SK-N-SH (cell line): ENCODE results near the gene C16orf74. TPM values are rescaled to one million over a fixed set of nuclear protein-coding genes. Genes with fewer than 3 reads are reported as not detected.
A peak's percentile ranks its signal among the peaks of the same experiment; 100 is the strongest.

Experiments used
- CTCF ChIA-PET: fragments of 300-600, 350-600 bp; formaldehyde crosslinking; extraction: SDS; loops from one replicate; lab custom pipeline; 2021; lab: Yijun Ruan, JAX
- POLR2A ChIA-PET: fragments of 350-600 bp; sonication (Branson Sonifier 250); formaldehyde crosslinking; extraction: SDS; loops from one replicate; lab custom pipeline; 2020; ENCODE audit warnings: antibody characterized with exemption, inconsistent platforms; lab: Yijun Ruan, JAX
- DNase-seq: peaks from one replicate; pipeline ENCODE4 v3.0.0; 2012
- H2AFZ ChIP-seq: fragments of 200-600 bp; sonication (generic); 2 replicates; pipeline ENCODE4 v1.8.1; 2016; ENCODE audit warnings: antibody characterized with exemption, mild to moderate bottlenecking, low read depth
- H3F3A ChIP-seq: fragments of 200-600 bp; sonication (generic); replicated peaks from 2 replicates; pipeline ENCODE3; 2016; ENCODE audit warnings: antibody characterized with exemption, mild to moderate bottlenecking; ENCODE audit not compliant: insufficient read depth
- H3K27ac ChIP-seq, 2 experiments: fragments of 200-500 bp in 1 of 2; fragments of 200-600 bp in 1 of 2; sonication (Bioruptor generic) in 1 of 2; sonication (generic), shearing (Covaris generic) in 1 of 2; 2 replicates each; pipeline versions ENCODE4 v1.5.1 to v1.6.1; 2014 to 2016; ENCODE audit warnings: low read depth in 2 of 2, inconsistent platforms in 1 of 2, low read length in 1 of 2, mild to moderate bottlenecking in 1 of 2, mixed read lengths in 1 of 2
- H3K27me3 ChIP-seq: fragments of 200-600 bp; sonication (generic), shearing (Covaris generic); 2 replicates; pipeline ENCODE4 v1.6.1; 2016; ENCODE audit warnings: mixed run types; ENCODE audit not compliant: insufficient read depth
- H3K36me3 ChIP-seq, 2 experiments: fragments of 200-500 bp in 1 of 2; fragments of 200-600 bp in 1 of 2; sonication (Bioruptor generic) in 1 of 2; sonication (generic) in 1 of 2; replicated peaks in 1 of 2; 2 replicates each; pipeline versions ENCODE3 to v1.5.1; 2014 to 2016; ENCODE audit warnings: low read length in 1 of 2, mild to moderate bottlenecking in 1 of 2; ENCODE audit not compliant: insufficient read depth in 2 of 2, control insufficient read depth in 1 of 2
- H3K4me1 ChIP-seq, 2 experiments: fragments of 200-500 bp in 1 of 2; fragments of 200-600 bp in 1 of 2; sonication (Bioruptor generic) in 1 of 2; sonication (generic), shearing (Covaris generic) in 1 of 2; 2 replicates each; pipeline versions ENCODE4 v1.5.1 to v1.6.1; 2014 to 2016; ENCODE audit warnings: low read depth in 1 of 2, low read length in 1 of 2, mixed run types in 1 of 2; ENCODE audit not compliant: insufficient read depth in 2 of 2, control insufficient read depth in 1 of 2
- H3K4me2 ChIP-seq: fragments of 200-600 bp; sonication (generic), shearing (Covaris generic); 2 replicates; pipeline ENCODE4 v1.6.1; 2017; ENCODE audit warnings: mixed run types
- H3K4me3 ChIP-seq, 2 experiments: fragments of 200-500 bp in 1 of 2; fragments of 200-600 bp in 1 of 2; sonication (Bioruptor generic) in 1 of 2; sonication (generic), shearing (Covaris generic) in 1 of 2; 2 replicates each; pipeline versions ENCODE4 v1.5.1 to v1.8.1; 2014 to 2016; ENCODE audit warnings: low read depth in 2 of 2, inconsistent platforms in 1 of 2, low read length in 1 of 2, mild to moderate bottlenecking in 1 of 2, mixed read lengths in 1 of 2, moderate library complexity in 1 of 2
- H3K79me2 ChIP-seq: fragments of 200-600 bp; sonication (generic); 2 replicates; pipeline ENCODE4 v1.8.1; 2017; ENCODE audit warnings: mild to moderate bottlenecking; ENCODE audit not compliant: insufficient read depth
- H3K9ac ChIP-seq: fragments of 200-600 bp; sonication (generic); 2 replicates; pipeline ENCODE4 v1.6.1; 2017; ENCODE audit warnings: mixed run types
- H3K9me2 ChIP-seq: fragments of 200-600 bp; sonication (generic); 2 replicates; pipeline ENCODE4 v1.6.1; 2017; ENCODE audit warnings: mixed run types
- H3K9me3 ChIP-seq: fragments of 200-600 bp; sonication (generic); 2 replicates; pipeline ENCODE4 v1.6.1; 2017; ENCODE audit warnings: mixed run types, mild to moderate bottlenecking, moderate library complexity
- H4K20me1 ChIP-seq: fragments of 200-600 bp; sonication (generic); 2 replicates; pipeline ENCODE4 v1.6.1; 2017; ENCODE audit warnings: mild to moderate bottlenecking, mixed run types; ENCODE audit not compliant: insufficient read depth
- EP300 ChIP-seq, 2 experiments: IDR thresholded peaks; 2 replicates each; pipeline versions ENCODE4 v1.4.0 to v1.6.1; 2012; ENCODE audit warnings: borderline replicate concordance in 1 of 2, low read depth in 1 of 2, low read length in 1 of 2
- EZH2phosphoT487 ChIP-seq: fragments of 200-600 bp; sonication (generic); IDR thresholded peaks from 2 replicates; pipeline ENCODE4 v1.6.1; 2017; ENCODE audit warnings: low read depth, mixed run types, mild to moderate bottlenecking, antibody characterized with exemption, moderate library complexity, borderline replicate concordance
- FOXJ3 ChIP-seq: sonication (generic); formaldehyde crosslinking; IDR thresholded peaks from 2 replicates; pipeline ENCODE4 v1.5.1; 2020; ENCODE audit warnings: mild to moderate bottlenecking, missing genetic modification reagents
- GATA2 ChIP-seq: sonication (generic); formaldehyde crosslinking; IDR thresholded peaks from 2 replicates; pipeline ENCODE4 v1.5.0; 2020; ENCODE audit warnings: mild to moderate bottlenecking, missing genetic modification reagents
- JUND ChIP-seq: IDR thresholded peaks from 2 replicates; pipeline ENCODE4 v1.4.0; 2012
- MEF2A ChIP-seq: IDR thresholded peaks from 2 replicates; pipeline ENCODE4 v1.4.0; 2012; ENCODE audit warnings: low read depth, borderline replicate concordance
- MXI1 ChIP-seq: IDR thresholded peaks from 2 replicates; pipeline ENCODE4 v1.6.1; 2012; ENCODE audit warnings: mild to moderate bottlenecking, low read depth, low read length, improper control_type of control experiment
- NFIC ChIP-seq: IDR thresholded peaks from 2 replicates; pipeline ENCODE4 v1.4.0; 2012; ENCODE audit warnings: borderline replicate concordance
- NRF1 ChIP-seq: IDR thresholded peaks from 2 replicates; pipeline ENCODE4 v1.6.1; 2012; ENCODE audit warnings: low read depth, mild to moderate bottlenecking, low read length
- RAD21 ChIP-seq: IDR thresholded peaks from 2 replicates; pipeline ENCODE4 v1.6.1; 2012; ENCODE audit warnings: mild to moderate bottlenecking, low read length
- RCOR1 ChIP-seq: fragments of 150-350 bp; IDR thresholded peaks from 2 replicates; pipeline ENCODE4 v1.6.1; 2017; ENCODE audit warnings: antibody characterized with exemption, low read length
- REST ChIP-seq: IDR thresholded peaks from 2 replicates; pipeline ENCODE4 v1.6.1; 2012; ENCODE audit warnings: mild to moderate bottlenecking, low read depth, low read length, moderate library complexity
- RFX5 ChIP-seq: IDR thresholded peaks from 2 replicates; pipeline ENCODE4 v1.6.1; 2012; ENCODE audit warnings: mild to moderate bottlenecking, improper control_type of control experiment, low read length
- RXRA ChIP-seq: IDR thresholded peaks from 2 replicates; pipeline ENCODE4 v1.4.0; 2012; ENCODE audit warnings: low read depth, mild to moderate bottlenecking, borderline replicate concordance
- SIN3A ChIP-seq: IDR thresholded peaks from 2 replicates; pipeline ENCODE4 v1.6.1; 2012; ENCODE audit warnings: low read depth, mild to moderate bottlenecking, low read length, moderate library complexity, borderline replicate concordance
- SMC3 ChIP-seq: IDR thresholded peaks from 2 replicates; pipeline ENCODE4 v1.6.1; 2012; ENCODE audit warnings: low read depth, low read length, improper control_type of control experiment
- TCF12 ChIP-seq: IDR thresholded peaks from 2 replicates; pipeline ENCODE4 v1.4.0; 2012
- TEAD4 ChIP-seq: IDR thresholded peaks from 2 replicates; pipeline ENCODE4 v1.4.0; 2012; ENCODE audit warnings: mild to moderate bottlenecking, borderline replicate concordance; ENCODE audit not compliant: insufficient read depth
- USF1 ChIP-seq: IDR thresholded peaks from 2 replicates; pipeline ENCODE4 v1.4.0; 2012; ENCODE audit warnings: low read depth, borderline replicate concordance
- ZBTB33 ChIP-seq: IDR thresholded peaks from 2 replicates; pipeline ENCODE4 v1.4.0; 2012; ENCODE audit warnings: low read depth, borderline replicate concordance
- WGBS: methylation state at CpG from one replicate; pipeline ENCODE4 v1.1.6; 2017; ENCODE audit warnings: low lambda C conversion rate; 5-methylcytosine and 5-hydroxymethylcytosine counted together
- polyA plus RNA-seq, 3 experiments: library from polyadenylated mRNA; depleted of rRNA; stranded (reverse); fragments of >200 nt; gene quantifications; 2 replicates each; pipeline ENCODE4 v1.2.3, GENCODE V29; 2012

The C16orf74 gene
- polyA plus RNA-seq, 1 of the 3 experiments (the other 2 are of a cell fraction) = 27.2 TPM

- ChIA-PET CTCF (interaction anchor here (0.7 to 1.8 kb wide), 4 partner anchors 11 to 31 kb away, joined by 3 to 4 read pairs (median 4); no protein-coding TSS in a partner anchor), POLR2A (interaction anchor here (0.6 kb wide), 1 partner anchor 1587 kb away, joined by 5 read pairs; no protein-coding TSS in a partner anchor)
- Histone ChIP-seq H3K79me2 (peaks cover 21% of the 10 kb centered on the region; the same call in 1 of the 2 replicates), H3K9me3 (no peaks in the 10 kb centered on the region), H4K20me1 (no peaks in the 10 kb centered on the region), H2AFZ (peak overlapping the region; percentile 87), H3K27me3 (no peaks in the 10 kb centered on the region), H3K9me2 (no peaks in the 10 kb centered on the region), H3F3A (peaks cover 6% of the 10 kb centered on the region), H3K9ac (peak overlapping the region; percentile 75), H3K4me1 (peaks cover 0 to 10% of the 10 kb centered on the region in 2 experiments; a peak in 1 of 4 replicates), H3K4me3 (peak overlapping the region; percentile 58 to 87), H3K36me3 (no peaks in the 10 kb centered on the region), H3K27ac (no peak overlapping the region), H3K4me2 (peak overlapping the region; percentile 94)
- no peak for TF ChIP-seq RAD21
- no peak for TF ChIP-seq RFX5
- no peak for TF ChIP-seq EP300 (IDR thresholded peaks at IDR 0.05; ENCODE audit: borderline replicate concordance in 1 of 2, low read depth in 1 of 2, low read length in 1 of 2)
- TF ChIP-seq RCOR1 = no peak
- TF ChIP-seq JUND = no peak
- TF ChIP-seq ZBTB33 = no peak
- TF ChIP-seq NRF1 = no peak
- TF ChIP-seq MXI1 = no peak
- TF ChIP-seq EZH2phosphoT487 = no peak
- TF ChIP-seq FOXJ3 (CRISPR knock-in tag) = no peak
- no peak for TF ChIP-seq SIN3A
- no peak for TF ChIP-seq USF1
- TF ChIP-seq MEF2A = no peak
- TF ChIP-seq TEAD4 = no peak
- no peak for TF ChIP-seq REST
- no peak for TF ChIP-seq TCF12
- no peak for TF ChIP-seq NFIC
- no peak for TF ChIP-seq GATA2 (CRISPR knock-in tag)
- TF ChIP-seq SMC3 = no peak
- no peak for TF ChIP-seq RXRA
- no peak for DNase-seq
- 61% methylated on average over 42 of the region's 49 CpGs for WGBS
Observed at GRCh38 chr16:85687651-85688471, 63.0 kb downstream of the C16orf74 start.
